HepG2 (cell line): Measurements from ENCODE around the gene HPCAL1. TPM values are rescaled to one million over a fixed set of nuclear protein-coding genes. Genes with fewer than 3 reads are reported as not detected.

Experiments
- ERF ChIP-seq: IDR thresholded peaks from 2 replicates; pipeline ENCODE4 v1.6.1; 2018; ENCODE audit warnings: missing biosample characterization, missing genetic modification reagents
- GATAD1 ChIP-seq: IDR thresholded peaks from 2 replicates; pipeline ENCODE4 v1.6.1; 2016; ENCODE audit warnings: missing genetic modification reagents, missing compliant biosample characterization
- JUNB ChIP-seq: sonication (generic); formaldehyde crosslinking; IDR thresholded peaks from 2 replicates; pipeline ENCODE4 v1.8.0; 2022; ENCODE audit warnings: missing genetic modification reagents, mild to moderate bottlenecking, borderline replicate concordance
- KDM5A ChIP-seq: fragments of 200-600 bp; sonication (generic); IDR thresholded peaks from 2 replicates; pipeline ENCODE4 v1.7.0; 2018; ENCODE audit warnings: antibody characterized with exemption, mild to moderate bottlenecking, low read length, borderline replicate concordance
- MEF2D ChIP-seq: sonication (generic); formaldehyde crosslinking; IDR thresholded peaks from 2 replicates; pipeline ENCODE4 v1.5.1; 2020; ENCODE audit warnings: mild to moderate bottlenecking, missing genetic modification reagents
- SETDB1 ChIP-seq: sonication (generic); formaldehyde crosslinking; IDR thresholded peaks from 2 replicates; pipeline ENCODE4 v1.5.1; 2020; ENCODE audit warnings: missing genetic modification reagents, mild to moderate bottlenecking, borderline replicate concordance
- SIN3B ChIP-seq: fragments of 150-350 bp; IDR thresholded peaks from 2 replicates; pipeline ENCODE4 v1.6.1; 2014; ENCODE audit warnings: low read length
- SNRNP70 ChIP-seq: fragments of 200-400 bp; formaldehyde crosslinking; IDR thresholded peaks from 2 replicates; pipeline ENCODE4 v1.6.1; 2017; ENCODE audit warnings: mild to moderate bottlenecking, low read depth, low read length, moderate library complexity
- SP2 ChIP-seq: sonication (generic); formaldehyde crosslinking; IDR thresholded peaks from 2 replicates; pipeline ENCODE4 v1.5.1; 2020; ENCODE audit warnings: mild to moderate bottlenecking, missing genetic modification reagents
- TSC22D2 ChIP-seq: sonication (generic); formaldehyde crosslinking; IDR thresholded peaks from 2 replicates; pipeline ENCODE4 v1.5.1; 2020; ENCODE audit warnings: missing genetic modification reagents, mild to moderate bottlenecking, borderline replicate concordance
- ZBTB3 ChIP-seq: sonication (generic); formaldehyde crosslinking; IDR thresholded peaks from 2 replicates; pipeline ENCODE4 v1.4.0; 2020; ENCODE audit warnings: low read depth, mild to moderate bottlenecking, moderate library complexity, missing genetic modification reagents, borderline replicate concordance
- ZBTB42 ChIP-seq: sonication (generic); formaldehyde crosslinking; IDR thresholded peaks from 2 replicates; pipeline ENCODE4 v1.5.0; 2020; ENCODE audit warnings: mild to moderate bottlenecking, missing genetic modification reagents
- ZNF160 ChIP-seq: sonication (generic); formaldehyde crosslinking; IDR thresholded peaks from 2 replicates; pipeline ENCODE4 v1.8.0; 2022; ENCODE audit warnings: mild to moderate bottlenecking, inconsistent platforms, missing genetic modification reagents
- polyA plus RNA-seq, 8 experiments: library from polyadenylated mRNA; depleted of rRNA in 3 of 8; stranded (reverse) in 7 of 8; unstranded in 1 of 8; fragments of >200 nt; fragmentation: Illumina TruSeq in 4 of 8; extraction: Trizol in 4 of 8; gene quantifications; 2 replicates each; pipeline versions ENCODE4 v1.2.1 to v1.2.3, GENCODE V29; 2011 to 2016; ENCODE audit warnings: low read depth in 4 of 8, missing spikeins in 1 of 8, mixed read lengths in 1 of 8; ENCODE audit not compliant: insufficient read depth in 1 of 8
- total RNA-seq, 5 experiments: library from RNA; depleted of rRNA; stranded (reverse); fragments of >200 nt; fragmentation: Illumina TruSeq; extraction: Trizol; gene quantifications; 2 replicates each; pipeline ENCODE4 v1.2.3, GENCODE V29; 2016; ENCODE audit warnings: low read depth in 1 of 5
- TF ChIP-seq, protein P1 (sequence below): sonication (generic); formaldehyde crosslinking; IDR thresholded peaks from 2 replicates; pipeline ENCODE4 v1.4.0; 2020; ENCODE audit warnings: missing genetic modification reagents
- TF ChIP-seq, protein P2 (sequence below): sonication (generic); formaldehyde crosslinking; conservative IDR thresholded peaks from 2 replicates; pipeline ENCODE4 v1.4.0; 2020; ENCODE audit warnings: missing genetic modification reagents
- TF ChIP-seq, protein P3 (sequence below): sonication (generic); formaldehyde crosslinking; IDR thresholded peaks from 2 replicates; pipeline ENCODE4 v1.5.0; 2020; ENCODE audit warnings: missing genetic modification reagents
- TF ChIP-seq, protein P4 (sequence below): sonication (generic); formaldehyde crosslinking; IDR thresholded peaks from 2 replicates; pipeline ENCODE4 v1.4.0; 2020; ENCODE audit warnings: missing genetic modification reagents, borderline replicate concordance
- TF ChIP-seq, protein P5 (sequence below): sonication (generic); formaldehyde crosslinking; IDR thresholded peaks from 2 replicates; pipeline ENCODE4 v1.5.0; 2020; ENCODE audit warnings: mild to moderate bottlenecking, missing genetic modification reagents, borderline replicate concordance

Gene HPCAL1
- total and polyA plus RNA-seq, 2 of the 13 experiments (the other 11 are each of a cell fraction or from before 2014, with no cell fraction given) = 29.5 to 29.9 TPM

DNA sequence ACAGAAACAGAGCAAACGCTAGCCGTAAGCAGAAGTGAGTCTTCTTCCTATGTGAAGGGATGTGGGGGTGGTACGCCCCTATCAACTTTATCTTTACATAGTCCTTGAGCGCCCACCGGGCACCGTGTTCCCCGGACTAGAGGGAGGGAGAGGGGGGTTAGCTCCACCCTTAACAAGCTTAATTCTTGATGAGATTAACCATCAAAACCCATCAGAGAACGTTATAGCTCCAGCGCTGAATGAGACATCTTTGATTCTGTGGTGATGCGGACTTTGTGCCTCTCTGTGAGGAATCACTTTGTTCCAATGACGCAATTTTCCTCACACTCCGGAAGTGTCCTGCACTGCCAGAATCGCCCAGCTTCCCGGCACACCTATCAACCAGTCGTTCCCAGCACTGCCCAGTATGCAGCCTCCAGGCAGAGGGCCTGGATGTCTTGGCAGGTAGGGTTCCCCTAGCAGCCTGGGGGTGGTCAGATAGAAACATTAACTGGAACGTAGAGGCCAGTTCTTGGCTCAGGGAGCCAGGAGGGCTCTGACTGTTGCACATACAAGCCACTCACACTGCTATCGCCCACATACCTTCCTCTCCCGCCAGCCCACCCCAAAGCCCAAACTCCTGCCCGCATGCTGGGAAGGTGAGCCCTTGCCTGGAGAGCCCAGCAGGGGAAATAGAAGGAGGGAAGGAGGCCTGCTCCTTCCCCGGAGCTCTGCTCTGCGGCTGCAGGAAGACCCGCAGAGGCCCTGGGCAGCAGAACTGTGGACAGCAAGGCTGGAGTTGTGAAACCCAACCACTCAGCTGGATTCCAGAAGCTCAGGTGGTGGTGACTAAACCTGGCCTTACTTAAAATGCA lies 147.4 kb downstream of the HPCAL1 start (continued):
- TF ChIP-seq ERF = peak; percentile 99
- TF ChIP-seq, protein P1, sequence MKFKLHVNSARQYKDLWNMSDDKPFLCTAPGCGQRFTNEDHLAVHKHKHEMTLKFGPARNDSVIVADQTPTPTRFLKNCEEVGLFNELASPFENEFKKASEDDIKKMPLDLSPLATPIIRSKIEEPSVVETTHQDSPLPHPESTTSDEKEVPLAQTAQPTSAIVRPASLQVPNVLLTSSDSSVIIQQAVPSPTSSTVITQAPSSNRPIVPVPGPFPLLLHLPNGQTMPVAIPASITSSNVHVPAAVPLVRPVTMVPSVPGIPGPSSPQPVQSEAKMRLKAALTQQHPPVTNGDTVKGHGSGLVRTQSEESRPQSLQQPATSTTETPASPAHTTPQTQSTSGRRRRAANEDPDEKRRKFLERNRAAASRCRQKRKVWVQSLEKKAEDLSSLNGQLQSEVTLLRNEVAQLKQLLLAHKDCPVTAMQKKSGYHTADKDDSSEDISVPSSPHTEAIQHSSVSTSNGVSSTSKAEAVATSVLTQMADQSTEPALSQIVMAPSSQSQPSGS (CRISPR knock-in tag) = peak; percentile 98
- no peak for TF ChIP-seq ZBTB42 (CRISPR knock-in tag)
- TF ChIP-seq SP2 (CRISPR knock-in tag) = no peak
- TF ChIP-seq, protein P2, sequence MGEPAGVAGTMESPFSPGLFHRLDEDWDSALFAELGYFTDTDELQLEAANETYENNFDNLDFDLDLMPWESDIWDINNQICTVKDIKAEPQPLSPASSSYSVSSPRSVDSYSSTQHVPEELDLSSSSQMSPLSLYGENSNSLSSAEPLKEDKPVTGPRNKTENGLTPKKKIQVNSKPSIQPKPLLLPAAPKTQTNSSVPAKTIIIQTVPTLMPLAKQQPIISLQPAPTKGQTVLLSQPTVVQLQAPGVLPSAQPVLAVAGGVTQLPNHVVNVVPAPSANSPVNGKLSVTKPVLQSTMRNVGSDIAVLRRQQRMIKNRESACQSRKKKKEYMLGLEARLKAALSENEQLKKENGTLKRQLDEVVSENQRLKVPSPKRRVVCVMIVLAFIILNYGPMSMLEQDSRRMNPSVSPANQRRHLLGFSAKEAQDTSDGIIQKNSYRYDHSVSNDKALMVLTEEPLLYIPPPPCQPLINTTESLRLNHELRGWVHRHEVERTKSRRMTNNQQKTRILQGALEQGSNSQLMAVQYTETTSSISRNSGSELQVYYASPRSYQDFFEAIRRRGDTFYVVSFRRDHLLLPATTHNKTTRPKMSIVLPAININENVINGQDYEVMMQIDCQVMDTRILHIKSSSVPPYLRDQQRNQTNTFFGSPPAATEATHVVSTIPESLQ (CRISPR knock-in tag) = no peak; the same call in 1 of the 2 replicates
- TF ChIP-seq, protein P3, sequence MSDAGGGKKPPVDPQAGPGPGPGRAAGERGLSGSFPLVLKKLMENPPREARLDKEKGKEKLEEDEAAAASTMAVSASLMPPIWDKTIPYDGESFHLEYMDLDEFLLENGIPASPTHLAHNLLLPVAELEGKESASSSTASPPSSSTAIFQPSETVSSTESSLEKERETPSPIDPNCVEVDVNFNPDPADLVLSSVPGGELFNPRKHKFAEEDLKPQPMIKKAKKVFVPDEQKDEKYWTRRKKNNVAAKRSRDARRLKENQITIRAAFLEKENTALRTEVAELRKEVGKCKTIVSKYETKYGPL = no peak
- peak; percentile 53; the same call in 1 of the 2 replicates for TF ChIP-seq ZBTB3 (CRISPR knock-in tag)
- TF ChIP-seq GATAD1 (CRISPR knock-in tag) = peak; percentile 92
- TF ChIP-seq SETDB1 (CRISPR knock-in tag) = no peak
- no peak; the same call in 1 of the 2 replicates for TF ChIP-seq ZNF160 (CRISPR knock-in tag)
- TF ChIP-seq, protein P4, sequence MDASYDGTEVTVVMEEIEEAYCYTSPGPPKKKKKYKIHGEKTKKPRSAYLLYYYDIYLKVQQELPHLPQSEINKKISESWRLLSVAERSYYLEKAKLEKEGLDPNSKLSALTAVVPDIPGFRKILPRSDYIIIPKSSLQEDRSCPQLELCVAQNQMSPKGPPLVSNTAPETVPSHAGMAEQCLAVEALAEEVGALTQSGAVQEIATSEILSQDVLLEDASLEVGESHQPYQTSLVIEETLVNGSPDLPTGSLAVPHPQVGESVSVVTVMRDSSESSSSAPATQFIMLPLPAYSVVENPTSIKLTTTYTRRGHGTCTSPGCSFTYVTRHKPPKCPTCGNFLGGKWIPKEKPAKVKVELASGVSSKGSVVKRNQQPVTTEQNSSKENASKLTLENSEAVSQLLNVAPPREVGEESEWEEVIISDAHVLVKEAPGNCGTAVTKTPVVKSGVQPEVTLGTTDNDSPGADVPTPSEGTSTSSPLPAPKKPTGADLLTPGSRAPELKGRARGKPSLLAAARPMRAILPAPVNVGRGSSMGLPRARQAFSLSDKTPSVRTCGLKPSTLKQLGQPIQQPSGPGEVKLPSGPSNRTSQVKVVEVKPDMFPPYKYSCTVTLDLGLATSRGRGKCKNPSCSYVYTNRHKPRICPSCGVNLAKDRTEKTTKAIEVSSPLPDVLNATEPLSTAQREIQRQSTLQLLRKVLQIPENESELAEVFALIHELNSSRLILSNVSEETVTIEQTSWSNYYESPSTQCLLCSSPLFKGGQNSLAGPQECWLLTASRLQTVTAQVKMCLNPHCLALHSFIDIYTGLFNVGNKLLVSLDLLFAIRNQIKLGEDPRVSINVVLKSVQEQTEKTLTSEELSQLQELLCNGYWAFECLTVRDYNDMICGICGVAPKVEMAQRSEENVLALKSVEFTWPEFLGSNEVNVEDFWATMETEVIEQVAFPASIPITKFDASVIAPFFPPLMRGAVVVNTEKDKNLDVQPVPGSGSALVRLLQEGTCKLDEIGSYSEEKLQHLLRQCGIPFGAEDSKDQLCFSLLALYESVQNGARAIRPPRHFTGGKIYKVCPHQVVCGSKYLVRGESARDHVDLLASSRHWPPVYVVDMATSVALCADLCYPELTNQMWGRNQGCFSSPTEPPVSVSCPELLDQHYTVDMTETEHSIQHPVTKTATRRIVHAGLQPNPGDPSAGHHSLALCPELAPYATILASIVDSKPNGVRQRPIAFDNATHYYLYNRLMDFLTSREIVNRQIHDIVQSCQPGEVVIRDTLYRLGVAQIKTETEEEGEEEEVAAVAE (CRISPR knock-in tag) = peak; percentile 65; the same call in 1 of the 2 replicates
- no peak for TF ChIP-seq JUNB (CRISPR knock-in tag)
- peak; percentile 96; the same call in 1 of the 2 replicates for TF ChIP-seq TSC22D2 (CRISPR knock-in tag)
- peak; percentile 71 for TF ChIP-seq KDM5A
- TF ChIP-seq, protein P5, sequence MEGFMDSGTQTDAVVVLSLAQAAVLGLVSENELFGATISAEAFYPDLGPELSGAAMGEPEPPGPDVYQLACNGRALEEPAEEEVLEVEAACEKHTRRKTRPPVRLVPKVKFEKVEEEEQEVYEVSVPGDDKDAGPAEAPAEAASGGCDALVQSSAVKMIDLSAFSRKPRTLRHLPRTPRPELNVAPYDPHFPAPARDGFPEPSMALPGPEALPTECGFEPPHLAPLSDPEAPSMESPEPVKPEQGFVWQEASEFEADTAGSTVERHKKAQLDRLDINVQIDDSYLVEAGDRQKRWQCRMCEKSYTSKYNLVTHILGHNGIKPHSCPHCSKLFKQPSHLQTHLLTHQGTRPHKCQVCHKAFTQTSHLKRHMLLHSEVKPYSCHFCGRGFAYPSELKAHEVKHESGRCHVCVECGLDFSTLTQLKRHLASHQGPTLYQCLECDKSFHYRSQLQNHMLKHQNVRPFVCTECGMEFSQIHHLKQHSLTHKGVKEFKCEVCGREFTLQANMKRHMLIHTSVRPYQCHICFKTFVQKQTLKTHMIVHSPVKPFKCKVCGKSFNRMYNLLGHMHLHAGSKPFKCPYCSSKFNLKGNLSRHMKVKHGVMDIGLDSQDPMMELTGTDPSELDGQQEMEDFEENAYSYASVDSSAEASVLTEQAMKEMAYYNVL (CRISPR knock-in tag) = peak; percentile 73; the same call in 1 of the 2 replicates
- no peak for TF ChIP-seq SIN3B
- no peak for TF ChIP-seq SNRNP70
- peak; percentile 83 for TF ChIP-seq MEF2D (CRISPR knock-in tag)
